HEK293 (cell line): ENCODE measurements around the gene SUPV3L1.

Experiments
- HOXD13 ChIP-seq: sonication (generic); formaldehyde crosslinking; IDR thresholded peaks from 2 replicates; pipeline ENCODE4 v1.8.0; 2022; ENCODE audit warnings: missing genetic modification reagents, borderline replicate concordance
- KLF16 ChIP-seq: fragments of 450-650 bp; formaldehyde crosslinking; IDR thresholded peaks from 2 replicates; pipeline ENCODE4 v1.5.1; 2017; ENCODE audit warnings: missing biosample characterization, missing genetic modification characterization
- KLF9 ChIP-seq: fragments of 450-650 bp; formaldehyde crosslinking; IDR thresholded peaks from 2 replicates; pipeline ENCODE4 v1.5.1; 2016; ENCODE audit warnings: missing biosample characterization, missing genetic modification characterization, low read depth
- MEIS1 ChIP-seq: sonication (generic); formaldehyde crosslinking; IDR thresholded peaks from 2 replicates; pipeline ENCODE4 v1.8.1; 2022; ENCODE audit warnings: missing genetic modification reagents, mild to moderate bottlenecking, borderline replicate concordance
- OVOL3 ChIP-seq: fragments of 450-650 bp; formaldehyde crosslinking; IDR thresholded peaks from 2 replicates; pipeline ENCODE4 v1.5.1; 2016; ENCODE audit warnings: missing biosample characterization, missing genetic modification characterization
- PRDM4 ChIP-seq: fragments of 450-650 bp; formaldehyde crosslinking; IDR thresholded peaks from 2 replicates; pipeline ENCODE4 v1.5.1; 2017; ENCODE audit warnings: missing biosample characterization, missing genetic modification characterization
- RBAK ChIP-seq: fragments of 450-650 bp; formaldehyde crosslinking; IDR thresholded peaks from 2 replicates; pipeline ENCODE4 v1.5.1; 2016; ENCODE audit warnings: missing biosample characterization, missing genetic modification characterization
- SP7 ChIP-seq: fragments of 450-650 bp; formaldehyde crosslinking; IDR thresholded peaks from 2 replicates; pipeline ENCODE4 v1.5.1; 2016; ENCODE audit warnings: missing biosample characterization, missing genetic modification characterization
- WT1 ChIP-seq: fragments of 450-650 bp; formaldehyde crosslinking; IDR thresholded peaks from 2 replicates; pipeline ENCODE4 v1.5.1; 2016; ENCODE audit warnings: missing biosample characterization, missing genetic modification characterization
- ZFP3 ChIP-seq: fragments of 450-650 bp; formaldehyde crosslinking; IDR thresholded peaks from 2 replicates; pipeline ENCODE4 v1.5.1; 2016; ENCODE audit warnings: low read depth, missing biosample characterization, missing genetic modification characterization
- ZFP37 ChIP-seq: fragments of 450-650 bp; formaldehyde crosslinking; IDR thresholded peaks from 2 replicates; pipeline ENCODE4 v1.5.1; 2016; ENCODE audit warnings: missing biosample characterization, missing genetic modification characterization
- ZNF114 ChIP-seq: fragments of 450-650 bp; formaldehyde crosslinking; IDR thresholded peaks from 2 replicates; pipeline ENCODE4 v1.5.0; 2017; ENCODE audit warnings: missing biosample characterization, missing genetic modification characterization
- ZNF121 ChIP-seq: fragments of 450-650 bp; formaldehyde crosslinking; IDR thresholded peaks from 2 replicates; pipeline ENCODE4 v1.5.1; 2016; ENCODE audit warnings: missing biosample characterization, missing genetic modification characterization
- ZNF138 ChIP-seq: fragments of 450-650 bp; formaldehyde crosslinking; IDR thresholded peaks from 2 replicates; pipeline ENCODE4 v1.5.1; 2016; ENCODE audit warnings: missing biosample characterization, missing genetic modification characterization, borderline replicate concordance
- ZNF148 ChIP-seq: fragments of 450-650 bp; formaldehyde crosslinking; IDR thresholded peaks from 2 replicates; pipeline ENCODE4 v1.5.0; 2017; ENCODE audit warnings: missing biosample characterization, missing genetic modification characterization, borderline replicate concordance
- ZNF157 ChIP-seq: fragments of 450-650 bp; formaldehyde crosslinking; IDR thresholded peaks from 2 replicates; pipeline ENCODE4 v1.5.1; 2016; ENCODE audit warnings: missing biosample characterization, missing genetic modification characterization
- ZNF211 ChIP-seq: fragments of 450-650 bp; formaldehyde crosslinking; IDR thresholded peaks from 2 replicates; pipeline ENCODE4 v1.5.1; 2016; ENCODE audit warnings: low read depth, missing biosample characterization, missing genetic modification characterization
- ZNF223 ChIP-seq: fragments of 450-650 bp; formaldehyde crosslinking; IDR thresholded peaks from 2 replicates; pipeline ENCODE4 v1.5.1; 2016; ENCODE audit warnings: missing biosample characterization, missing genetic modification characterization
- ZNF280D ChIP-seq: fragments of 450-650 bp; formaldehyde crosslinking; IDR thresholded peaks from 2 replicates; pipeline ENCODE4 v1.5.1; 2016; ENCODE audit warnings: missing biosample characterization, missing genetic modification characterization
- ZNF292 ChIP-seq: fragments of 450-650 bp; formaldehyde crosslinking; IDR thresholded peaks from 2 replicates; pipeline ENCODE4 v1.5.1; 2016; ENCODE audit warnings: low read depth, missing biosample characterization, missing genetic modification characterization, borderline replicate concordance
- ZNF302 ChIP-seq: fragments of 450-650 bp; formaldehyde crosslinking; IDR thresholded peaks from 2 replicates; pipeline ENCODE4 v1.5.1; 2016; ENCODE audit warnings: missing biosample characterization, missing genetic modification characterization, low read depth
- ZNF354C ChIP-seq: fragments of 450-650 bp; formaldehyde crosslinking; IDR thresholded peaks from 2 replicates; pipeline ENCODE4 v1.5.1; 2016; ENCODE audit warnings: missing biosample characterization, missing genetic modification characterization, low read depth, borderline replicate concordance
- ZNF426 ChIP-seq: fragments of 450-650 bp; formaldehyde crosslinking; IDR thresholded peaks from 2 replicates; pipeline ENCODE4 v1.5.1; 2017; ENCODE audit warnings: missing biosample characterization, missing genetic modification characterization, mild to moderate bottlenecking, inconsistent platforms, moderate library complexity
- ZNF433 ChIP-seq: fragments of 450-650 bp; formaldehyde crosslinking; IDR thresholded peaks from 2 replicates; pipeline ENCODE4 v1.5.1; 2016; ENCODE audit warnings: missing biosample characterization, missing genetic modification characterization, low read depth
- ZNF514 ChIP-seq: fragments of 450-650 bp; formaldehyde crosslinking; IDR thresholded peaks from 2 replicates; pipeline ENCODE4 v1.5.1; 2016; ENCODE audit warnings: missing biosample characterization, missing genetic modification characterization
- ZNF544 ChIP-seq: fragments of 450-650 bp; formaldehyde crosslinking; IDR thresholded peaks from 2 replicates; pipeline ENCODE4 v1.5.0; 2017; ENCODE audit warnings: missing biosample characterization, missing genetic modification characterization
- ZNF600 ChIP-seq: fragments of 450-650 bp; formaldehyde crosslinking; IDR thresholded peaks from 2 replicates; pipeline ENCODE4 v1.5.1; 2016; ENCODE audit warnings: missing biosample characterization, missing genetic modification characterization
- ZNF621 ChIP-seq: fragments of 450-650 bp; formaldehyde crosslinking; IDR thresholded peaks from 2 replicates; pipeline ENCODE4 v1.5.1; 2017; ENCODE audit warnings: missing biosample characterization, missing genetic modification characterization
- ZNF76 ChIP-seq: fragments of 450-650 bp; formaldehyde crosslinking; IDR thresholded peaks from 2 replicates; pipeline ENCODE4; 2016; ENCODE audit warnings: low read depth, missing biosample characterization, missing genetic modification characterization, borderline replicate concordance
- ZNF776 ChIP-seq: fragments of 450-650 bp; formaldehyde crosslinking; IDR thresholded peaks from 2 replicates; pipeline ENCODE4 v1.5.0; 2017; ENCODE audit warnings: missing biosample characterization, missing genetic modification characterization, borderline replicate concordance
- ZNF785 ChIP-seq: fragments of 450-650 bp; formaldehyde crosslinking; IDR thresholded peaks from 2 replicates; pipeline ENCODE4 v1.5.1; 2016; ENCODE audit warnings: missing biosample characterization, missing genetic modification characterization
- ZNF792 ChIP-seq: fragments of 450-650 bp; formaldehyde crosslinking; IDR thresholded peaks from 2 replicates; pipeline ENCODE4 v1.5.1; 2016; ENCODE audit warnings: missing biosample characterization, missing genetic modification characterization
- ZSCAN5A ChIP-seq: fragments of 450-650 bp; formaldehyde crosslinking; IDR thresholded peaks from 2 replicates; pipeline ENCODE4 v1.5.1; 2016; ENCODE audit warnings: missing biosample characterization, missing genetic modification characterization

SUPV3L1 gene

GRCh38 chr10:69213591-69214311 lies 33.7 kb downstream of the SUPV3L1 start (continued):
- TF ChIP-seq WT1 (tag by site-specific recombination) (no peak; the same call in 1 of the 2 replicates), ZSCAN5A (tag by site-specific recombination) (no peak), ZNF114 (no peak), RBAK (tag by site-specific recombination) (no peak), ZNF157 (tag by site-specific recombination) (no peak), PRDM4 (peak; percentile 34; the same call in 1 of the 2 replicates), ZNF426 (tag by site-specific recombination) (no peak), ZFP3 (no peak), KLF16 (no peak), ZNF280D (no peak), ZNF776 (tag by site-specific recombination) (no peak), ZNF433 (tag by site-specific recombination) (no peak), OVOL3 (tag by site-specific recombination) (no peak), ZNF600 (tag by site-specific recombination) (0 out of 2 replicates have a peak, but pooled peaks have one; percentile 69), ZFP37 (tag by site-specific recombination) (0 out of 2 replicates have a peak, but pooled peaks have one; percentile 45), ZNF76 (tag by site-specific recombination) (no peak), ZNF211 (tag by site-specific recombination) (no peak), ZNF544 (tag by site-specific recombination) (no peak), ZNF302 (tag by site-specific recombination) (no peak), HOXD13 (CRISPR knock-in tag) (no peak), ZNF148 (no peak), ZNF292 (tag by site-specific recombination) (no peak), ZNF785 (no peak), KLF9 (no peak), ZNF223 (no peak), ZNF354C (tag by site-specific recombination) (no peak), ZNF792 (tag by site-specific recombination) (no peak), MEIS1 (no peak), ZNF138 (tag by site-specific recombination) (no peak), SP7 (peak; percentile 85), ZNF514 (no peak), ZNF621 (no peak), ZNF121 (tag by site-specific recombination) (no peak)
